ENCODE data around the gene ZSWIM6.

ZSWIM6 gene

GRCh38 chr5:61353293-61353692 is 21.2 kb downstream of the ZSWIM6 start:
- H3K27ac ChIP-seq (ENCODE audit: low read length) = no peak overlapping the region
- DNase-seq = no peak
- no peaks in the 10 kb centered on the region for H3F3A ChIP-seq (ENCODE audit: insufficient read depth, low read length)
- H3K9me3 ChIP-seq (replicated peaks; ENCODE audit: insufficient read depth, low read length) = no peaks in the 10 kb centered on the region
- H3K79me2 ChIP-seq (ENCODE audit: low read length) = peaks cover 69% of the 10 kb centered on the region
- H3K4me1 ChIP-seq (ENCODE audit: low read length) = no peaks in the 10 kb centered on the region
- H4K20me1 ChIP-seq (ENCODE audit: insufficient read depth, low read length) = no peaks in the 10 kb centered on the region
- no peak overlapping the region for H3K4me3 ChIP-seq (ENCODE audit: low read length)
- no peaks in the 10 kb centered on the region for H3K36me3 ChIP-seq (replicated peaks; ENCODE audit: insufficient read depth, low read length)
- no peak overlapping the region for H3K4me2 ChIP-seq (ENCODE audit: low read depth, low read length)
- no peak overlapping the region for H2AFZ ChIP-seq (ENCODE audit: low read length)
- no peak for TF ChIP-seq EZH2phosphoT487 (IDR thresholded peaks at IDR 0.05; ENCODE audit: low read length)
- TF ChIP-seq, protein P1, sequence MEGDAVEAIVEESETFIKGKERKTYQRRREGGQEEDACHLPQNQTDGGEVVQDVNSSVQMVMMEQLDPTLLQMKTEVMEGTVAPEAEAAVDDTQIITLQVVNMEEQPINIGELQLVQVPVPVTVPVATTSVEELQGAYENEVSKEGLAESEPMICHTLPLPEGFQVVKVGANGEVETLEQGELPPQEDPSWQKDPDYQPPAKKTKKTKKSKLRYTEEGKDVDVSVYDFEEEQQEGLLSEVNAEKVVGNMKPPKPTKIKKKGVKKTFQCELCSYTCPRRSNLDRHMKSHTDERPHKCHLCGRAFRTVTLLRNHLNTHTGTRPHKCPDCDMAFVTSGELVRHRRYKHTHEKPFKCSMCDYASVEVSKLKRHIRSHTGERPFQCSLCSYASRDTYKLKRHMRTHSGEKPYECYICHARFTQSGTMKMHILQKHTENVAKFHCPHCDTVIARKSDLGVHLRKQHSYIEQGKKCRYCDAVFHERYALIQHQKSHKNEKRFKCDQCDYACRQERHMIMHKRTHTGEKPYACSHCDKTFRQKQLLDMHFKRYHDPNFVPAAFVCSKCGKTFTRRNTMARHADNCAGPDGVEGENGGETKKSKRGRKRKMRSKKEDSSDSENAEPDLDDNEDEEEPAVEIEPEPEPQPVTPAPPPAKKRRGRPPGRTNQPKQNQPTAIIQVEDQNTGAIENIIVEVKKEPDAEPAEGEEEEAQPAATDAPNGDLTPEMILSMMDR (IDR thresholded peaks at IDR 0.05; ENCODE audit: low read length) = no peak
- no peak for TF ChIP-seq EZH2 (optimal IDR thresholded peaks at IDR 0.05; ENCODE audit: low read depth, low read length)
- no peaks in the 10 kb centered on the region for H3K27me3 ChIP-seq (replicated peaks; ENCODE audit: insufficient read depth, low read length)
- no peaks in the 10 kb centered on the region for H3K9me2 ChIP-seq (replicated peaks; ENCODE audit: insufficient read depth, low read length)
- H3K9ac ChIP-seq (ENCODE audit: low read length) = no peak overlapping the region

GRCh38 chr5:61354199-61354598 is 22.1 kb downstream of the ZSWIM6 start:
- no peak for DNase-seq
- Histone ChIP-seq H3K4me2 (ENCODE audit: low read depth, low read length) (no peak overlapping the region), H3K36me3 (replicated peaks; ENCODE audit: insufficient read depth, low read length) (no peaks in the 10 kb centered on the region), H3K9ac (ENCODE audit: low read length) (no peak overlapping the region), H3K27ac (ENCODE audit: low read length) (no peak overlapping the region), H3K27me3 (replicated peaks; ENCODE audit: insufficient read depth, low read length) (no peaks in the 10 kb centered on the region), H3K9me3 (replicated peaks; ENCODE audit: insufficient read depth, low read length) (no peaks in the 10 kb centered on the region), H3K4me3 (ENCODE audit: low read length) (no peak overlapping the region), H3K9me2 (replicated peaks; ENCODE audit: insufficient read depth, low read length) (no peaks in the 10 kb centered on the region), H3F3A (ENCODE audit: insufficient read depth, low read length) (no peaks in the 10 kb centered on the region), H3K79me2 (ENCODE audit: low read length) (peaks cover 66% of the 10 kb centered on the region), H4K20me1 (ENCODE audit: insufficient read depth, low read length) (no peaks in the 10 kb centered on the region), H2AFZ (ENCODE audit: low read length) (no peak overlapping the region), H3K4me1 (ENCODE audit: low read length) (no peaks in the 10 kb centered on the region)
- TF ChIP-seq, protein P1 (IDR thresholded peaks at IDR 0.05; ENCODE audit: low read length) = no peak
- TF ChIP-seq EZH2phosphoT487 (IDR thresholded peaks at IDR 0.05; ENCODE audit: low read length) (no peak), EZH2 (optimal IDR thresholded peaks at IDR 0.05; ENCODE audit: low read depth, low read length) (no peak)

DNA sequence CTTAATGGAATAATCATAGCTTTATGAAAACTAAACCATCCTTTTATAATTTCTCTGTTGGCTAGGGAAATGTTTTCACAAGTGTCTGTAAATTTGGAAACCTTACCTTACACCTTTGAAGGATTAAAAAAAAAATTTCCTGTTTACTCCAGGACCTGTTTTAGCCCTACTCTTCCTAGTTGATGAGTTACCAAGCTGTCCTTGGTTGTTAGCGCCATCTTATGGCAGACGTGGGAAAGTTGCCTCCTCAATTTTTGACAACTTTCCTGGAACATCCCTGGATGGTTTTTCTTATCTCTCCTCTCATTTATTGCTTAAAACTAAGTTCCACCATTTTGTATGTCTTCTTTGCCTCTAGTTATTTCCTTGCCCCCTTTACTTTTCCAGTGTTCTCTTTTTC is 25.7 kb downstream of the ZSWIM6 start:
- Histone ChIP-seq H4K20me1 (ENCODE audit: insufficient read depth, low read length) (no peaks in the 10 kb centered on the region), H3K79me2 (ENCODE audit: low read length) (peaks cover 43% of the 10 kb centered on the region), H3K27ac (ENCODE audit: low read length) (no peak overlapping the region), H3K9me2 (replicated peaks; ENCODE audit: insufficient read depth, low read length) (no peaks in the 10 kb centered on the region), H3K27me3 (replicated peaks; ENCODE audit: insufficient read depth, low read length) (no peaks in the 10 kb centered on the region), H3K4me3 (ENCODE audit: low read length) (no peak overlapping the region), H2AFZ (ENCODE audit: low read length) (no peak overlapping the region), H3F3A (ENCODE audit: insufficient read depth, low read length) (no peaks in the 10 kb centered on the region), H3K4me2 (ENCODE audit: low read depth, low read length) (no peak overlapping the region), H3K9ac (ENCODE audit: low read length) (no peak overlapping the region), H3K4me1 (ENCODE audit: low read length) (no peaks in the 10 kb centered on the region), H3K36me3 (replicated peaks; ENCODE audit: insufficient read depth, low read length) (no peaks in the 10 kb centered on the region), H3K9me3 (replicated peaks; ENCODE audit: insufficient read depth, low read length) (no peaks in the 10 kb centered on the region)
- DNase-seq = no peak
- TF ChIP-seq EZH2 (optimal IDR thresholded peaks at IDR 0.05; ENCODE audit: low read depth, low read length) = no peak
- TF ChIP-seq, protein P1 (IDR thresholded peaks at IDR 0.05; ENCODE audit: low read length) = peak; percentile 47
